Measurements from ENCODE around the gene ZNF778.

Gene ZNF778

GRCh38 chr16:89217388-89218191, at the start of gene ZNF778:
Gene ZNF778, plus strand, starts transcription at chr16:89217703. Its CDS starts 3,425 bp downstream, at chr16:89221128.
- Histone ChIP-seq H3K9me3 (ENCODE audit: low read length) (no peaks in the 10 kb centered on the region), H2AFZ (ENCODE audit: low read depth, low read length) (peak within 1 kb of the TSS; percentile 75), H3K36me3 (ENCODE audit: insufficient read depth, low read length) (peaks cover 20% of the 10 kb centered on the region), H3K4me3 (ENCODE audit: low read length) (peak within 1 kb of the TSS; percentile 65), H3K27me3 (ENCODE audit: insufficient read depth, low read length) (no peaks in the 10 kb centered on the region), H3K4me1 (ENCODE audit: insufficient read depth, low read length) (peaks cover 8% of the 10 kb centered on the region)

GRCh38 chr16:89168381-89169189, 48.9 kb upstream of the ZNF778 start:
- no peaks in the 10 kb centered on the region for H3K36me3 ChIP-seq (ENCODE audit: insufficient read depth, low read length)
- peaks cover 35% of the 10 kb centered on the region for H3K27me3 ChIP-seq (ENCODE audit: insufficient read depth, low read length)
- peaks cover 35% of the 10 kb centered on the region for H3K4me1 ChIP-seq (ENCODE audit: insufficient read depth, low read length)
- no peak overlapping the region for H2AFZ ChIP-seq (ENCODE audit: low read depth, low read length)
- no peaks in the 10 kb centered on the region for H3K9me3 ChIP-seq (ENCODE audit: low read length)
- no peak overlapping the region for H3K4me3 ChIP-seq (ENCODE audit: low read length)

GRCh38 chr16:89169778-89170177, 47.7 kb upstream of the ZNF778 start:
- Histone ChIP-seq H3K4me1 (ENCODE audit: insufficient read depth, low read length) (peaks cover 34% of the 10 kb centered on the region), H3K4me3 (ENCODE audit: low read length) (no peak overlapping the region), H3K27me3 (ENCODE audit: insufficient read depth, low read length) (peaks cover 47% of the 10 kb centered on the region), H2AFZ (ENCODE audit: low read depth, low read length) (no peak overlapping the region), H3K9me3 (ENCODE audit: low read length) (no peaks in the 10 kb centered on the region), H3K36me3 (ENCODE audit: insufficient read depth, low read length) (no peaks in the 10 kb centered on the region)

GRCh38 chr16:89170346-89171215, 46.9 kb upstream of the ZNF778 start:
- H3K4me3 ChIP-seq (ENCODE audit: low read length), result no peak overlapping the region
- no peaks in the 10 kb centered on the region for H3K9me3 ChIP-seq (ENCODE audit: low read length)

GRCh38 chr16:89171216-89172170, 46.0 kb upstream of the ZNF778 start, which contains the start of gene CDH15:
Gene CDH15, plus strand, starts transcription at chr16:89171748. Its CDS starts 84 bp downstream, at chr16:89171832.
- Histone ChIP-seq H3K9me3 (ENCODE audit: low read length) (no peaks in the 10 kb centered on the region), H3K27me3 (ENCODE audit: insufficient read depth, low read length) (peaks cover 63% of the 10 kb centered on the region), H3K4me1 (ENCODE audit: insufficient read depth, low read length) (peaks cover 26% of the 10 kb centered on the region), H2AFZ (ENCODE audit: low read depth, low read length) (no peak within 1 kb of the TSS), H3K36me3 (ENCODE audit: insufficient read depth, low read length) (no peaks in the 10 kb centered on the region), H3K4me3 (ENCODE audit: low read length) (peak within 1 kb of the TSS; percentile 23)

More at GRCh38 chr16:89170346-89171215, 46.9 kb upstream of the ZNF778 start:
- no peaks in the 10 kb centered on the region for H3K36me3 ChIP-seq (ENCODE audit: insufficient read depth, low read length)
- no peak overlapping the region for H2AFZ ChIP-seq (ENCODE audit: low read depth, low read length)
- peaks cover 26% of the 10 kb centered on the region for H3K4me1 ChIP-seq (ENCODE audit: insufficient read depth, low read length)
- peaks cover 55% of the 10 kb centered on the region for H3K27me3 ChIP-seq (ENCODE audit: insufficient read depth, low read length)

GRCh38 chr16:89172171-89172527, 45.4 kb upstream of the ZNF778 start:
- H3K36me3 ChIP-seq (ENCODE audit: insufficient read depth, low read length), result no peaks in the 10 kb centered on the region
- H2AFZ ChIP-seq (ENCODE audit: low read depth, low read length), result no peak overlapping the region
- H3K9me3 ChIP-seq (ENCODE audit: low read length), result no peaks in the 10 kb centered on the region
- H3K4me1 ChIP-seq (ENCODE audit: insufficient read depth, low read length), result peaks cover 22% of the 10 kb centered on the region
- peaks cover 63% of the 10 kb centered on the region for H3K27me3 ChIP-seq (ENCODE audit: insufficient read depth, low read length)
- H3K4me3 ChIP-seq (ENCODE audit: low read length), result no peak overlapping the region

GRCh38 chr16:89172528-89173173, 44.9 kb upstream of the ZNF778 start:
- H3K4me1 ChIP-seq (ENCODE audit: insufficient read depth, low read length), result peaks cover 20% of the 10 kb centered on the region
- peaks cover 63% of the 10 kb centered on the region for H3K27me3 ChIP-seq (ENCODE audit: insufficient read depth, low read length)
- H3K4me3 ChIP-seq (ENCODE audit: low read length), result no peak overlapping the region
- H3K36me3 ChIP-seq (ENCODE audit: insufficient read depth, low read length), result no peaks in the 10 kb centered on the region
- no peak overlapping the region for H2AFZ ChIP-seq (ENCODE audit: low read depth, low read length)
- H3K9me3 ChIP-seq (ENCODE audit: low read length), result no peaks in the 10 kb centered on the region

- H3K9me3 ChIP-seq (ENCODE audit: low read length), result no peaks in the 10 kb centered on the region
- no peaks in the 10 kb centered on the region for H3K36me3 ChIP-seq (ENCODE audit: insufficient read depth, low read length)
- no peak overlapping the region for H2AFZ ChIP-seq (ENCODE audit: low read depth, low read length)
- peaks cover 20% of the 10 kb centered on the region for H3K4me1 ChIP-seq (ENCODE audit: insufficient read depth, low read length)
- peaks cover 66% of the 10 kb centered on the region for H3K27me3 ChIP-seq (ENCODE audit: insufficient read depth, low read length)
- no peak overlapping the region for H3K4me3 ChIP-seq (ENCODE audit: low read length)
Observed at GRCh38 chr16:89173174-89173921, 44.2 kb upstream of the ZNF778 start.

- Histone ChIP-seq H3K4me1 (ENCODE audit: insufficient read depth, low read length) (peaks cover 20% of the 10 kb centered on the region), H3K27me3 (ENCODE audit: insufficient read depth, low read length) (peaks cover 69% of the 10 kb centered on the region), H2AFZ (ENCODE audit: low read depth, low read length) (no peak overlapping the region), H3K9me3 (ENCODE audit: low read length) (no peaks in the 10 kb centered on the region), H3K36me3 (ENCODE audit: insufficient read depth, low read length) (no peaks in the 10 kb centered on the region), H3K4me3 (ENCODE audit: low read length) (no peak overlapping the region)
Observed at GRCh38 chr16:89174055-89174827, 43.3 kb upstream of the ZNF778 start.

- Histone ChIP-seq H3K4me3 (ENCODE audit: low read length) (no peak overlapping the region), H3K4me1 (ENCODE audit: insufficient read depth, low read length) (peaks cover 20% of the 10 kb centered on the region), H2AFZ (ENCODE audit: low read depth, low read length) (no peak overlapping the region), H3K36me3 (ENCODE audit: insufficient read depth, low read length) (no peaks in the 10 kb centered on the region), H3K9me3 (ENCODE audit: low read length) (no peaks in the 10 kb centered on the region), H3K27me3 (ENCODE audit: insufficient read depth, low read length) (peaks cover 66% of the 10 kb centered on the region)
Observed at GRCh38 chr16:89174877-89175276, 42.6 kb upstream of the ZNF778 start.
